ENCODE results near the gene SMG7. TPM values are rescaled to one million over a fixed set of nuclear protein-coding genes. Genes with fewer than 3 reads are reported as not detected.
A peak's percentile ranks its signal among the peaks of the same experiment; 100 is the strongest.

Gene SMG7
- total and polyA plus RNA-seq, 10 of the 15 experiments (the other 5 are each of a cell fraction or from before 2014, with no cell fraction given), result 9.5 to 65.4 (median 42.7) TPM

DNA sequence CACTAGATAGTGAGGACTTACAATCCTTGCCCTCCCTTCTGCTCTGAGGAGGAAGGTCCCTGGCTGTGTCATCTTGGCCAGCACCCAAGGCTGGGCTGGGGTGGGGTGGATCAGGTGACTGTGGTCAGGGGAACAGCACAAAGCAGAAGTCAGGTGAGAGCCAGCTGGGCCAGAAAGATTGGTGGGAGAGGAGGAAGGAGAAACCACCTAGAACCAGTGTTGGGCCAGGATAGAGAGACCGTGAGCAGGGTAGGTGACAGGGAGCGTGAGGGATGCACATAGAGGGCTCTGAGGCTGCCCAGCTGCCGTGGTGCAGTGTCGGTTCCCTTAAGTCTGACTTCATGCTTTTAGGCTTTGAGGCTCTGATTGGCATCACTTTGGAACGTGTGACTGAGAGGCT is 95.3 kb downstream of the SMG7 start (continued):
- TF ChIP-seq, protein P1, sequence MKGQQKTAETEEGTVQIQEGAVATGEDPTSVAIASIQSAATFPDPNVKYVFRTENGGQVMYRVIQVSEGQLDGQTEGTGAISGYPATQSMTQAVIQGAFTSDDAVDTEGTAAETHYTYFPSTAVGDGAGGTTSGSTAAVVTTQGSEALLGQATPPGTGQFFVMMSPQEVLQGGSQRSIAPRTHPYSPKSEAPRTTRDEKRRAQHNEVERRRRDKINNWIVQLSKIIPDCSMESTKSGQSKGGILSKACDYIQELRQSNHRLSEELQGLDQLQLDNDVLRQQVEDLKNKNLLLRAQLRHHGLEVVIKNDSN (IDR thresholded peaks at IDR 0.05; ENCODE audit: borderline replicate concordance, extremely low read length, insufficient read depth, low read depth, low read length), result peak; percentile 54
- TF ChIP-seq MXI1 (IDR thresholded peaks at IDR 0.05; ENCODE audit: low read depth, low read length) (0 out of 2 replicates have a peak, but pooled peaks have one; percentile 21), NBN (IDR thresholded peaks at IDR 0.05) (peak; percentile 27; the same call in 1 of the 2 replicates), IKZF2 (IDR thresholded peaks at IDR 0.05) (peak in 1 of 2 experiments; percentile 40; a peak in 2 of 4 replicates), SMAD1 (IDR thresholded peaks at IDR 0.05; ENCODE audit: low read depth, partially characterized antibody) (peak; percentile 78), RUNX3 (IDR thresholded peaks at IDR 0.05; ENCODE audit: low read length) (peak; percentile 86), BHLHE40 (IDR thresholded peaks at IDR 0.05; ENCODE audit: borderline replicate concordance in 1 of 2, low read depth in 2 of 2, low read length in 1 of 2) (peak; percentile 76 to 85), CBFB (IDR thresholded peaks at IDR 0.05; ENCODE audit: low read depth) (0 out of 2 replicates have a peak, but pooled peaks have one; percentile 22), RAD21 (IDR thresholded peaks at IDR 0.05; ENCODE audit: insufficient read depth, low read depth, low read length) (no peak)

DNA sequence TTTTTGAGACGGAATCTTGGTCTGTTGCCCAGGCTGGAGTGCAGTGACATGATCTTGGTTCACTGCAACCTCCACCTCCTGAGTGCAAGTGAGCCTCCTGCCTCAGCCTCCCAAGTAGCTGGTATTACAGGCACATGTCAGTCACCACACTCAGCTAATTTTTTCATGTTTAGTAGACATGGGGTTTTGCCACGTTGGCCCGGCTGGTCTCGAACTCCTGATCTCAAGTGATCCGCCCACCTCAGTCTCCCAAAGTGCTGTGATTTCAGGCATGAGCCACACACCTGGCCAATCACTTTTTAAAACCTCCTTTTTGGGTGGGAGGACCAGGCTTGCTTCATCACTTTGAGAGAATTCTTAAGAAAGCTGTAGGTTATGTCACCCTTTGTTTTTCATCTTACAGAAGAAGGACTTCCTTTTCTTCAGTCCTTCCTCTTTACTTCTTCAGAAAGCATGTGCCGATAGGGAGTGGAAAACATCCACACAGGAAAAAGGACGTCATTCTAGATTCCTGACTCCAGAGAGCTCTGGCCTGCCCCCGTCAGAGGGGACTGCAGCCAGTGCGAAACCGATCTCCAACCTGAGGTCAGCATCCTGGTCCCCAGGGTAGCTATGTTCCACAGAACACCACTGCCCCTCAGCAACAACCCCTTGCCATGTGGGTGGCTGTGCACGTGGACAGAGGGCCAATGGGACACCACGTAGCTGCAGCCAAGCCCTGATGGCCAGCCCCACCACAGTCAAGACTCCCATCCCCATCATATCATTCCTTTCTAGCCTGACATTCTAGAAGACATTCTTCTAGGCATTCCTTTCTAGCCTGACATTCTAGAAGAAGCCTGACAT is 96.1 kb downstream of the SMG7 start:
- intact Hi-C loops (cut with micrococcal nuclease; ENCODE audit: unreplicated experiment) (no loop called here), in situ Hi-C loops (cut with MboI) (no loop called here)
- Histone ChIP-seq H3K9ac (ENCODE audit: control insufficient read depth, insufficient read depth, low read length) (no peak overlapping the region), H2AFZ (ENCODE audit: control insufficient read depth, low read depth, low read length) (no peak overlapping the region), H3K9me3 (replicated peaks; ENCODE audit: control insufficient read depth, insufficient read depth, low read length) (no peaks in the 10 kb centered on the region), H3K27ac (ENCODE audit: control insufficient read depth, insufficient read depth) (no peak overlapping the region), H3K36me3 (ENCODE audit: control insufficient read depth in 2 of 2, insufficient read depth in 2 of 2, low read length in 1 of 2) (peaks cover 0 to 38% of the 10 kb centered on the region in 2 experiments; a peak in 2 of 4 replicates), H3K27me3 (replicated peaks in 1 of 2; ENCODE audit: control insufficient read depth in 2 of 2, insufficient read depth in 2 of 2, low read length in 1 of 2) (no peaks in the 10 kb centered on the region), H3K79me2 (ENCODE audit: control insufficient read depth, insufficient read depth, low read length) (no peaks in the 10 kb centered on the region), H4K20me1 (ENCODE audit: control insufficient read depth, insufficient read depth) (no peaks in the 10 kb centered on the region), H3K4me2 (ENCODE audit: control insufficient read depth, insufficient read depth) (no peak overlapping the region), H3K4me1 (ENCODE audit: control insufficient read depth, insufficient read depth, low read length) (peaks cover 9% of the 10 kb centered on the region), H3K4me3 (no peak overlapping the region)
- TF ChIP-seq CEBPB (IDR thresholded peaks at IDR 0.05; ENCODE audit: borderline replicate concordance in 1 of 2, low read depth in 2 of 2, low read length in 2 of 2) (no peak), POLR2A (IDR thresholded peaks at IDR 0.05; ENCODE audit: low read depth, low read length) (0 out of 2 replicates have a peak, but pooled peaks have one; percentile 17)
- ATAC-seq (no peak), DNase-seq (ENCODE audit: low read depth, low spot score) (no peak), FAIRE-seq (no peak)
- ChIA-PET RAD21 (ENCODE audit: unreplicated experiment) (interaction anchor here (0.5 to 2.9 kb wide), 6 partner anchors 11 to 294 kb away, joined by 3 to 10 read pairs (median 4); partner anchors contain the start of gene NCF2), POLR2A (interaction anchor here (0.6 to 1.8 kb wide), 6 partner anchors 10 to 43 kb away, joined by 3 to 7 read pairs (median 4); no protein-coding TSS in a partner anchor), SMC1A (ENCODE audit: uncharacterized antibody, unreplicated experiment) (interaction anchor here (0.6 to 5.1 kb wide), 12 partner anchors 11 to 649 kb away, joined by 3 to 37 read pairs (median 4); partner anchors contain the start of gene NCF2), CTCF (interaction anchor here (0.9 to 1.6 kb wide), 7 partner anchors 12 to 117 kb away, joined by 3 to 5 read pairs (median 3); no protein-coding TSS in a partner anchor)
- BruUV-seq (replicated peaks), result no TSS peak
- WGBS (ENCODE audit: insufficient coverage, insufficient replicate concordance, low lambda C conversion rate, missing lambda C conversion rate), result 70% methylated on average over 12 of the region's 12 CpGs

Data from GM12878 (cell line).